Calu3 (cell line): Measurements from ENCODE around the gene UNC13C. TPM values are rescaled to one million over a fixed set of nuclear protein-coding genes. Genes with fewer than 3 reads are reported as not detected.

ENCODE experiments used
- BruUV-seq: library from RNA; stranded (reverse); fragments of 400-500 nt; replicated peaks from 2 replicates; lab custom pipeline; 2021; lab: Mats Ljungman, UMichigan
- CTCF ChIA-PET: fragments of 300-600 bp; sonication (Branson Sonifier 250); formaldehyde crosslinking; loops from one replicate; lab custom pipeline; 2022; ENCODE audit warnings: antibody characterized with exemption; lab: Charles Lee
- DNase-seq: peaks from one replicate; pipeline ENCODE4 v3.0.0; 2022
- H3K27ac Mint-ChIP-seq: one replicate; pipeline ENCODE4 v1.8.0; 2022; ENCODE audit warnings: mixed read lengths; ENCODE audit not compliant: unreplicated experiment
- H3K27me3 Mint-ChIP-seq: one replicate; pipeline ENCODE4 v1.8.0; 2022; ENCODE audit warnings: mixed read lengths; ENCODE audit not compliant: unreplicated experiment
- H3K36me3 Mint-ChIP-seq: one replicate; pipeline ENCODE4 v1.8.0; 2022; ENCODE audit warnings: mild to moderate bottlenecking, moderate library complexity, mixed read lengths; ENCODE audit not compliant: insufficient read depth, unreplicated experiment
- H3K4me1 Mint-ChIP-seq: one replicate; pipeline ENCODE4 v1.8.0; 2022; ENCODE audit warnings: mild to moderate bottlenecking, low read depth, mixed read lengths; ENCODE audit not compliant: unreplicated experiment
- H3K4me3 Mint-ChIP-seq: one replicate; pipeline ENCODE4 v1.8.0; 2022; ENCODE audit warnings: mild to moderate bottlenecking, low read depth, moderate library complexity, mixed read lengths; ENCODE audit not compliant: unreplicated experiment
- H3K9me3 Mint-ChIP-seq: one replicate; pipeline ENCODE4 v1.8.0; 2022; ENCODE audit warnings: low read depth, mixed read lengths; ENCODE audit not compliant: unreplicated experiment
- CTCF ChIP-seq: fragments of 200-600 bp; IDR thresholded peaks from one replicate; pipeline ENCODE4 v1.8.0; 2022; ENCODE audit warnings: antibody characterized with exemption; ENCODE audit not compliant: unreplicated experiment
- intact Hi-C: fragments of 100-400 bp; cut with micrococcal nuclease; formaldehyde crosslinking; loops from one replicate; pipeline ENCODE4 v1.10.0; 2022; ENCODE audit not compliant: unreplicated experiment
- total RNA-seq: library from RNA; stranded (reverse); gene quantifications from 2 replicates; pipeline ENCODE4 v1.2.3, GENCODE V29; 2022

Gene UNC13C
- total RNA-seq, 1 experiment from 2014 or later: 0.38 TPM

GRCh38 chr15:54035616-54036015 lies 57.4 kb downstream of the UNC13C start:
- Mint-ChIP-seq H3K27me3 (no peaks in the 10 kb centered on the region), H3K9me3 (peaks cover 3% of the 10 kb centered on the region), H3K4me3 (no peak overlapping the region), H3K36me3 (no peaks in the 10 kb centered on the region), H3K4me1 (no peaks in the 10 kb centered on the region), H3K27ac (no peak overlapping the region)
- no TSS peak for BruUV-seq
- DNase-seq: no peak
- intact Hi-C loops: no loop called here
- TF ChIP-seq CTCF: no peak
- CTCF ChIA-PET: no interaction called here

DNA sequence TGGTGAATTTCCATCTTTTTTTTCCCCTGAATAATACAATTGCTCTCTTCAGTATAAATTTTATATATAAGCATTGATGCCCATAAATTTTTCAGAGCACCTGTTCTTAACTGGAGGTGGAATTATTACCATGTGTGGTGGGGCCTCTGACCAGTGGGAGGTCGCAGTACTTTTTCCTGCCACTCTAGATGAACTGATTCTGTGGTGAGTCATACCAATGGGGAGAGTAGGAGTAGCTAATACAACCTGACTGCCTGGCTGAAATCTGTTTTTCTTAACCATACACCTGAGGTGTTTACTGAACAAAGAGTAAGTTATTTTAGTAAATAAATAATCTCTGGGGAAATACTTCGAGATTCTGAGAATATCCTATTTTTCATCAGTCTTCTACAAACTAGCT lies 67.2 kb downstream of the UNC13C start:
- CTCF ChIA-PET: no interaction called here
- BruUV-seq: no TSS peak
- peak; percentile 15 for DNase-seq
- Mint-ChIP-seq H3K4me3 (no peak overlapping the region), H3K4me1 (no peaks in the 10 kb centered on the region), H3K27me3 (no peaks in the 10 kb centered on the region), H3K27ac (no peak overlapping the region), H3K36me3 (no peaks in the 10 kb centered on the region), H3K9me3 (peaks cover 7% of the 10 kb centered on the region)
- intact Hi-C loops: no loop called here
- no peak for TF ChIP-seq CTCF

DNA sequence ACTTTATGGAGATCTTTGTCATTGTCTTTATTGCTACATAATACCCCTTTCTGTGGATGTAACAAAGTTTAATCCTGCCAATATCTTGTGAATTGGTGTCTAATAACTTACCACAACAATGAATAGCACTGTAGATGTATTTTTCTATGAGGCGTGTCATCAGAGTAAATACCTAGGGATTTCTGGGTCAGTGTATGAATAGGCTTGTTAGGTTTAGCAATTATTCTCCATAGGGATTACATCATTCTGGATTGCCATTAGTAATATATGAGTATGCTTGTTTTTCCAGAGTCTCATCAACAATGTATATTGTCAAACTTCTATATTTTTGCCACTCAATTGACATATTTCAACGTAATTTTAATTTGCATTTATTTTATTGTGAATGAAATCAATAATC lies 67.9 kb downstream of the UNC13C start:
- intact Hi-C loops: no loop called here
- Mint-ChIP-seq H3K4me1 (no peaks in the 10 kb centered on the region), H3K4me3 (no peak overlapping the region), H3K27me3 (no peaks in the 10 kb centered on the region), H3K36me3 (no peaks in the 10 kb centered on the region), H3K9me3 (peaks cover 4% of the 10 kb centered on the region), H3K27ac (no peak overlapping the region)
- CTCF ChIA-PET: no interaction called here
- DNase-seq: no peak
- TF ChIP-seq CTCF: no peak
- no TSS peak for BruUV-seq

GRCh38 chr15:54064365-54064764 lies 86.1 kb downstream of the UNC13C start:
- Mint-ChIP-seq H3K36me3 (no peaks in the 10 kb centered on the region), H3K4me1 (no peaks in the 10 kb centered on the region), H3K27me3 (no peaks in the 10 kb centered on the region), H3K9me3 (peaks cover 8% of the 10 kb centered on the region), H3K27ac (no peak overlapping the region), H3K4me3 (no peak overlapping the region)
- CTCF ChIA-PET: interaction anchor here (0.9 kb wide), 1 partner anchor 1040 kb away, joined by 3 read pairs; no protein-coding TSS in a partner anchor
- BruUV-seq: no TSS peak
- intact Hi-C loops: no loop called here
- no peak for DNase-seq
- no peak for TF ChIP-seq CTCF
